Activated T-cell treated with anti-CD3 and anti-CD28 coated beads, Interleukin-2, amount 50 U/mL, for 1 hour (primary cell): ENCODE results near the gene IFNA5.

Experiments used
- DNase-seq: peaks from one replicate; pipeline ENCODE4 v3.0.0-alpha.2; 2020

The IFNA5 gene

DNA sequence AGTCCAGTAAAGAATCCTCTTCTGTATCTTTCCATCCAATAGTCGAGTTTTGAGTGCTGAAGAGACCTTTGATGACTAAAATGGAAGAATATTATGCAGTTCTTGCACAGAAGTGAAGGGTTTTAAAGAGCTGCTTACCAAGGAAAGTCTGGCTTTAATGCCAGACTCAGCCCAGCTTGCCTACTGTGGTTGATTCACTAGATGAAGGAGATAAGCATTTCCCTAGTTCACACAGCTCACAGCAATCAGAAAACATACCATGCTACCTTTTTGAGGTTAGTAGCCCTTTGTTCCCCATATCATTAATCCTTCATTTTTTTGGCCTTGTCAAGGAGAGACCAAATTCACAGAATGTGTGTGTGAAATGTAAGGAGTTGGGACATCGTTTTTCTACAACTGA lies 15.3 kb downstream of the IFNA5 start:
- DNase-seq: no peak

GRCh38 chr9:21287280-21287679 lies 17.8 kb downstream of the IFNA5 start:
- DNase-seq: no peak

DNA sequence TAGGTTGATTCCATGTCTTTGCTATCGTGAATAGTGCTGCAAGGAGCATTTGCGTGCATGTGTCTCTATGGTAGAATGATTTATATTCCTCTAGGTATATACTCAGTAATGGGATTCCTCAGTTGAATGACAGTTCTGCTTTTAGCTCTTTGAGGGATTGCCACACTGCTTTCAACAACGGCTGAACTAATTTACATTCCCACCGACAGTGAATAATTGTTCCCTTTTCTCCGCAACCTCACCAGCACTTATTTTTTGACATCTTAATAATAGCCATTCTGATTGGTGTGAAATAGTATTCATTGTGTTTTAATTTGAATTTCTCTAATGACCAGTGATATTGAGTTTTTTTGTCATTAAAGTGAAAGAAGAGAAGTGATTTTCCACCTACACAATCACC lies 18.5 kb downstream of the IFNA5 start:
- DNase-seq: no peak

GRCh38 chr9:21286099-21286498 lies 19.0 kb downstream of the IFNA5 start:
- DNase-seq: no peak

- DNase-seq: no peak
These were observed 23.8 kb downstream of the IFNA5 start for GRCh38 chr9:21281275-21281674.

DNA sequence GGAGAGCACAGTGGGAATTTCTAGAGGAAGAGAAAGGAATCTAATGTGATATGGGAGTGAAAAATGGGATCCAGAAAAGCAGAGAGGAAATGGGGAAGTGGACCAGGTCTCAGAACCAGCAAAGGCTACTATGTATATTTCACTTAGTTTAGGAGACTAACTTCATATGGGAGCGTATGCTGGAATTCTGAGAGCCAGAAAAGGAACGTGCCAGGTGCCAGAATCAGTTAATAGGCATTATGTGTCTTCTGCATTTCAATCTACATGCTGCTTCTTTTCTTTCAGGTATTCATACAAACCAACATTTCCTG lies 36.8 kb downstream of the IFNA5 start:
- no peak for DNase-seq

GRCh38 chr9:21267485-21268346 lies 37.4 kb downstream of the IFNA5 start:
- DNase-seq: no peak

- DNase-seq: no peak
These were observed 38.2 kb downstream of the IFNA5 start for GRCh38 chr9:21266733-21267484.

DNA sequence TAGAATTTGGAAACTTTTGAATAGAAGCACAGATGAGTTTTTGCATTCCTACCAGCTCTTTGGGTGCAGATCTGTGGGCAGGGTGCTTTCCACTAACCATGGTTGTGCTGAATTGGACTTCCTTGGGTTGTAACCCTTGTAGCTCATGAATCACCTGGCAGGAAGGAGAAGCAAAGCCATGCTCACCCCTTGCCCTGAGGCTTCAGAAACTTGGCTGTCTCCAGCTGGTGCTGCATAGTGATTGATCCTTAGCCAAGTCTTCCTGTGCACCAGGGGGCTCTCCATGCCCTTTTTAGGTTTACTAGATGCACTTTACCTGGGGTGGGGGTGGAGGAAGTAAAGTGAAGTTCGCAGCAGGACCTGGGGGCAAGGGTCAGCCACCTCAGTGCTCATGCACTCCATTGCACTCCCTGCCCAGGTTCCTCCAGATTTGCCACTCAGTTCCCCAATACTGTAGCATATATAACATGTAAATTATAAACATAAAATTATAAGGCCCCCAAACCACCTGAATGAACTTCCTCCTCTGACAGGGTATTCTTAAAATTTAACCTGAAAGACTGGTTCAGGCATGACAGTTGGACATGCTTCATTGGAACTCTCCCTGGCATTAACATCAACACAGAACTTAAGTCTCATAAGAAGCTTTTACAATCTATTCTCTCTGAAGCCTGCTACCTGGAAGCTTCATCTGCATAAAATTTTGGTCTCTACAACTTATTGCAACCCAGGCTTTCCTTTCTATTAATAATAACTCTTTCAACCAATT lies 39.5 kb downstream of the IFNA5 start:
- DNase-seq: no peak

DNA sequence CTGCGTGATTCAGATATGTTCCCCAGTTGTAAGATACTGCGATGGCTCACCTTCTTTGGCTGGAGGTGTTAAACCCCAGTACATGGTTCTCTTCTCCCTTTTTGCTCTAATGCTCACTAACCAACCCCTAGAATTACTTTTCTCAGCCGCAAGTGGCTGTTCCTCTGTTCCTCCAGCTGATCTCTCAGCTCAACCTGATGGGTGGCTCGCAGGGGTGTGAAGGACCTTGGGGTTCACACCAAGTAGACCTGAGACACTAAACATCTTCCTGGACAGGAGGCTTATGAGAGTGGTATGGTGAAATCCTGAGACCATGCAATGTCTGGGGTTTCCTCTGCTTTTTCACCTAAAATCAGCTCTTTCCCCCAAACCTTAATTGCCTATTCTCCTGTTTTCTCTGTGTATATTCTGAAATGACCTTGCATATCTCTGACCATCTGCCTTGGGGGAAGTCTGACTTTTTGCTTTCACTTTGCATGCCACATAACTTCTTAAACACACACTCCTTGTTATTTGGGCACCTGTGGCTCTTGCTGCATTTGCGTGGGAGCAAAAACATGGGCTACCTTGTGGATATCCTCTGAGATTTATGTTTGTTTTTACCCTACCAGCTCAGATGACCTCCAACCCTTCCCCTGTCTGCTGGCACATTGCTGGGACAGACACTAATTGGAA lies 49.4 kb downstream of the IFNA5 start:
- no peak for DNase-seq
